Mucosa of descending colon (tissue), 3 donors: ENCODE data around the gene CACNA2D2. TPM values are rescaled to one million over a fixed set of nuclear protein-coding genes. Genes with fewer than 3 reads are reported as not detected.

ENCODE experiments used
- ATAC-seq: fragments of 200-7000 bp; cut with Tn5 transposase; one replicate; pipeline ENCODE4 v1.9.1; 2020; ENCODE audit warnings: mild to moderate bottlenecking, moderate library complexity
- DNase-seq, 3 donors: peaks; one replicate each; pipeline ENCODE4 v3.0.0-alpha.2; 2020
- H3K36me3 ChIP-seq: fragments of 200-600 bp; one replicate; pipeline ENCODE4 v1.8.0; 2021; ENCODE audit warnings: low read depth, mild to moderate bottlenecking
- H3K4me1 ChIP-seq: fragments of 200-600 bp; one replicate; pipeline ENCODE4 v1.8.0; 2021; ENCODE audit warnings: low read depth, mild to moderate bottlenecking
- H3K4me3 ChIP-seq: fragments of 200-600 bp; one replicate; pipeline ENCODE4 v1.8.0; 2021; ENCODE audit warnings: mild to moderate bottlenecking
- H3K9me3 ChIP-seq: fragments of 200-600 bp; one replicate; pipeline ENCODE4 v1.8.0; 2021; ENCODE audit warnings: mild to moderate bottlenecking
- CTCF ChIP-seq: fragments of 200-600 bp; IDR thresholded peaks from one replicate; pipeline ENCODE4 v1.8.0; 2022; ENCODE audit warnings: antibody characterized with exemption, mild to moderate bottlenecking
- intact Hi-C, 2 donors: fragments of 100-400 bp; cut with DNase I in 1 of 2; cut with micrococcal nuclease in 1 of 2; formaldehyde crosslinking; loops; one replicate each; pipeline versions ENCODE4 v1.11.0 to v1.11.1; 2022; cut with DNase I, micrococcal nuclease
- total RNA-seq, 3 donors: library from RNA; stranded (reverse); fragmentation: NEBNext Ultra II Directional in 2 of 3; extraction: Animal tissue kit (Norgen Biotek cat#: 25700) in 2 of 3; gene quantifications; one replicate each; pipeline versions ENCODE4 v1.2.1 to v1.2.4, GENCODE V29; 2021 to 2023
- donor health status: DM: no; HTN: no; CAD: no; lungs with moderate emphysema.
- donor health status: DM: no; HTN: no; CAD: no.
- donor health status: DM: no; HTN: yes; CAD: no.

Gene CACNA2D2
- total RNA-seq, 3 donors from 2014 or later, result 1.5 to 4.9 (median 3.8) TPM

- no peak for TF ChIP-seq CTCF
- Histone ChIP-seq H3K4me1 (no peaks in the 10 kb centered on the region), H3K9me3 (no peaks in the 10 kb centered on the region), H3K36me3 (no peaks in the 10 kb centered on the region), H3K4me3 (no peak overlapping the region)
- DNase-seq, result no peak
- ATAC-seq, result no peak
- intact Hi-C loops, result no loop called here
Measured at GRCh38 chr3:50537421-50538129, 34.1 kb upstream of the CACNA2D2 start.

- Histone ChIP-seq H3K9me3 (no peaks in the 10 kb centered on the region), H3K36me3 (no peaks in the 10 kb centered on the region), H3K4me1 (no peaks in the 10 kb centered on the region), H3K4me3 (no peak overlapping the region)
- intact Hi-C loops, result no loop called here
- peak; percentile 37 for ATAC-seq
- TF ChIP-seq CTCF, result no peak
- DNase-seq, result no peak
Measured at GRCh38 chr3:50536471-50537180, 33.2 kb upstream of the CACNA2D2 start.

- Histone ChIP-seq H3K36me3 (no peaks in the 10 kb centered on the region), H3K4me1 (no peaks in the 10 kb centered on the region), H3K4me3 (no peak overlapping the region), H3K9me3 (no peaks in the 10 kb centered on the region)
- ATAC-seq, result no peak
- intact Hi-C loops, result no loop called here
- no peak for DNase-seq
- TF ChIP-seq CTCF, result no peak
Measured at GRCh38 chr3:50534681-50535330, 31.4 kb upstream of the CACNA2D2 start.

- ATAC-seq, result no peak
- Histone ChIP-seq H3K4me1 (no peaks in the 10 kb centered on the region), H3K36me3 (no peaks in the 10 kb centered on the region), H3K4me3 (no peak overlapping the region), H3K9me3 (no peaks in the 10 kb centered on the region)
- intact Hi-C loops, result no loop called here
- DNase-seq, result no peak
- no peak for TF ChIP-seq CTCF
Measured at GRCh38 chr3:50533807-50534461, 30.5 kb upstream of the CACNA2D2 start.

- Histone ChIP-seq H3K36me3 (no peaks in the 10 kb centered on the region), H3K4me3 (no peak overlapping the region), H3K9me3 (no peaks in the 10 kb centered on the region), H3K4me1 (no peaks in the 10 kb centered on the region)
- DNase-seq, result no peak
- ATAC-seq, result no peak
- intact Hi-C loops, result no loop called here
- no peak for TF ChIP-seq CTCF
Measured at GRCh38 chr3:50533316-50533715, 29.9 kb upstream of the CACNA2D2 start.
